ENCODE data around the gene METTL9.

DNA sequence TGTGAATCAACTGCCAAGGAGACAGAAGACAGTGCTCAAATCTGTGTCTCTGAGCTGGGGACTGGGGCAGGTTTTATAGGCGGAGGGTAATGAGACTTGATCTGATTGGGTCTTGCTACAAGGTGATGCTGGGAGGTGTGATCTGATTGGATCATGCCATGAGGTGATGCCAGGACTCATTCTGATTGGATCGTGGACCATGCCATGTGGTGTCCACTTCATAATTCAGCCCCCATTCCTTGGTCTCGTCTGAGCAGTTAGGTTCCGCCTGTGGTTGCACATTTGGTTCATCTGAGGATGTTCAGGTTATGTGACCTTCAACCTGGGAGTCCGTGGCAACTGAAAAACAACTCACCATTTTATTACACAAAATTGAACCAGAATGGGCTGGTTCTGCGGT, 105.4 kb downstream of the METTL9 start:
- no peak for TF ChIP-seq GATA2 (IDR thresholded peaks at IDR 0.05; ENCODE audit: low read depth, low read length)
- no peak for TF ChIP-seq GATA3 (IDR thresholded peaks at IDR 0.05; ENCODE audit: low read depth, low read length)

Measured in SH-SY5Y (cell line).